ENCODE results near the gene PRKCE. TPM values are rescaled to one million over a fixed set of nuclear protein-coding genes. Genes with fewer than 3 reads are reported as not detected.

Gene PRKCE
- total RNA-seq, 2 donors from 2014 or later: 6.3 to 30.1 TPM

DNA sequence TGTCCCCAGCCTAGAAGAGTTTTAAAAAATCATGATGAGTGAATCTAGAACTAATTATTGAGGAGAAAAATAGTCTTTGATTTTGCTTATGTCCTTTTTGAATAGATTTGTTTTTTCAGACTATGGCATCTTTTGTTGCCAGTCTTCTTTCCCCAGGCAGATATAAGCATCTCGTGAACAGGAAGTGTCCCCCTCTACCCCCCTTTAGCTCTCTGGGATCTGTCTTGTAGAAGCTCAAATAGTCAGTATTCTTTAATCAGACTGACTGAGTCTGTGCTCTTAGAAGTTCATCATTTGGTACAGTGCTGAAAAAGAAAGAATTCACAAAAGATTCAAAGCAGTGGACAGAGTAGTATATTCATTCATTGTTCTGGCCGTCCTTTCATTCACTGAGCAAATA, 10.4 kb downstream of the PRKCE start:
- H3K4me3 Mint-ChIP-seq: no peak overlapping the region
- peaks cover 3 to 9% of the 10 kb centered on the region in 2 donors for H3K4me1 Mint-ChIP-seq (ENCODE audit: low read depth in 2 of 2)
- no peaks in the 10 kb centered on the region for H3K9me3 Mint-ChIP-seq
- no peak overlapping the region for H3K27ac Mint-ChIP-seq
- DNase-seq (ENCODE audit: low spot score) (no peak), ATAC-seq (no peak)
- no peaks in the 10 kb centered on the region for H3K27me3 Mint-ChIP-seq
- no peaks in the 10 kb centered on the region for H3K36me3 Mint-ChIP-seq

DNA sequence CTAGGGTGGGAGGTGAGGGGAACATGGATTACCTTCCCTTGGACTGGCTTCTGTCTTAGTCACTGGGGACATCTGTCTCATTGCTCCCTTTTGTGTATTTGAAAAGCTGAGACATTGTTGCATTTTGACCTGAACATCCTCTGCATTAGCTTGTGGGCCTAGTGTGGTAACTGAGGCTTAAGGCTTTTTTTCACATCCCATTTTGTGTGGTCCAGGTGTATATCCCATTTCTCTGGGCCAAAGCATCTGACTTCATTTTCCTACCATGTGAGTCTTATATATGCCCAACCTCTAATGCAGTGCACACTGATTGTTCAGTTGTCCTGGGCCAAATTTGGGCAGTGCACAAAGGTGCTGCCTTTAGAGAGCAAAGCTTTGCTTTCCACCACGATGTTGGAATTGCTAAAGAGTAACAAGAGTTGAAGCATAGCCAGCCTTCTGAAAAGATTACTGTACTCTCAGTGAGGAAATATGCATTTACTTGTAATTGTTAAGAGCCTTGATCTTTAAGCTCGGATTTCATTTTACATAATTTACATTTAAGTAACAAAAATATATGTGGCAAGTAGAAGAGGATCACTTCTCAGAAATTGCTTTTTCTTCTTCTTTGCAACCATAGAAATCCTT, 13.3 kb downstream of the PRKCE start:
- ATAC-seq: no peak
- Mint-ChIP-seq H3K27me3 (no peaks in the 10 kb centered on the region), H3K9me3 (no peaks in the 10 kb centered on the region), H3K4me1 (ENCODE audit: low read depth in 2 of 2) (peaks cover 2 to 11% of the 10 kb centered on the region in 2 donors), H3K36me3 (no peaks in the 10 kb centered on the region), H3K27ac (no peak overlapping the region), H3K4me3 (no peak overlapping the region)
- no peak for DNase-seq (ENCODE audit: low spot score)

- H3K36me3 Mint-ChIP-seq: no peaks in the 10 kb centered on the region
- no peak overlapping the region for H3K4me3 Mint-ChIP-seq
- H3K27me3 Mint-ChIP-seq: no peaks in the 10 kb centered on the region
- ATAC-seq: no peak
- DNase-seq (ENCODE audit: low spot score): no peak
- H3K27ac Mint-ChIP-seq: no peak overlapping the region
- no peaks in the 10 kb centered on the region for H3K9me3 Mint-ChIP-seq
- peaks cover 6 to 9% of the 10 kb centered on the region in 2 donors for H3K4me1 Mint-ChIP-seq (ENCODE audit: low read depth in 2 of 2)
Observed at GRCh38 chr2:45668509-45668908, 17.0 kb downstream of the PRKCE start.

- no peak overlapping the region for H3K4me3 Mint-ChIP-seq
- H3K9me3 Mint-ChIP-seq: no peaks in the 10 kb centered on the region
- no peak for ATAC-seq
- no peak for DNase-seq (ENCODE audit: low spot score)
- H3K27ac Mint-ChIP-seq: no peak overlapping the region
- no peaks in the 10 kb centered on the region for H3K27me3 Mint-ChIP-seq
- H3K4me1 Mint-ChIP-seq (ENCODE audit: low read depth in 2 of 2): peaks cover 6 to 9% of the 10 kb centered on the region in 2 donors
- H3K36me3 Mint-ChIP-seq: no peaks in the 10 kb centered on the region
Observed at GRCh38 chr2:45669032-45669486, 17.6 kb downstream of the PRKCE start.

DNA sequence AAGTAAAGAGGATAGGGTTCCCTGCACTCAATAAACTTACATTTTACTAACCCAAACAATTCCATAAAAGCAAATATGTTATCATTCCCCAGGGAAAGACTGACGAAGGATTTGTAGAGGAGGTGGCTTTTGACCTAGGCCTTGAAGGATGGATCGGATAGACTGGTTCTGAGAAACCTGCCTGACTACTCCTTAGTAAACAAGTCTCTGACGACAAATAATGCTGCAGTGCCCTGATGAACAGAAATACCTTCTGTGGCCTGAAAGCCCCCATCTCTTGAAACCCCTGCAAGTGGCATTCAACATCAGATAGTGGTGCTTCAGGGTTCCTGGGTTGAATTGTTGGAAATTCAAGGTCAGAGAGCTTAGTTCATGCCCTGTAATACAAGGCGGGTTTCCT, 19.2 kb downstream of the PRKCE start:
- ATAC-seq (no peak), DNase-seq (ENCODE audit: low spot score) (no peak)
- Mint-ChIP-seq H3K4me3 (no peak overlapping the region), H3K27ac (no peak overlapping the region), H3K27me3 (no peaks in the 10 kb centered on the region), H3K4me1 (ENCODE audit: low read depth in 2 of 2) (peaks cover 6 to 9% of the 10 kb centered on the region in 2 donors), H3K36me3 (no peaks in the 10 kb centered on the region), H3K9me3 (no peaks in the 10 kb centered on the region)

DNA sequence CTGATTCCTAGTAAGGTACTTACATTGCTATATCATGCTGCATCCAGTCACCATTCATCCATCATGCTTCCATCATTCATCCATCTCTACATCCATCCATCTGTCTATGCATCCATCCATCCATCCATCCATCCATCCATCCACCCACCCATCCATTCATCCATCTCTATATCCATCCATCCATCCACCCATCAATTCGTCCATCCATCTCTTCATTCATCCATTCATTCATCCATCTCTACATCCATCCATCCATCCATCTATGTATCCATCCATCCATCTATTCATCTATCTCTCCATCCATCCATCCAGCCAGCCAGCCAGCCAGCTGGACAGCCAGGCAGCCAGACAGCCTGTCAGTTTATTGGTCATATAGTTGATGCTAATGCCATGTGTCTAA, 20.7 kb downstream of the PRKCE start:
- Mint-ChIP-seq H3K9me3 (no peaks in the 10 kb centered on the region), H3K27me3 (no peaks in the 10 kb centered on the region), H3K36me3 (no peaks in the 10 kb centered on the region), H3K27ac (no peak overlapping the region), H3K4me1 (ENCODE audit: low read depth in 2 of 2) (peaks cover 6 to 9% of the 10 kb centered on the region in 2 donors), H3K4me3 (no peak overlapping the region)
- no peak for DNase-seq (ENCODE audit: low spot score)
- no peak for ATAC-seq

DNA sequence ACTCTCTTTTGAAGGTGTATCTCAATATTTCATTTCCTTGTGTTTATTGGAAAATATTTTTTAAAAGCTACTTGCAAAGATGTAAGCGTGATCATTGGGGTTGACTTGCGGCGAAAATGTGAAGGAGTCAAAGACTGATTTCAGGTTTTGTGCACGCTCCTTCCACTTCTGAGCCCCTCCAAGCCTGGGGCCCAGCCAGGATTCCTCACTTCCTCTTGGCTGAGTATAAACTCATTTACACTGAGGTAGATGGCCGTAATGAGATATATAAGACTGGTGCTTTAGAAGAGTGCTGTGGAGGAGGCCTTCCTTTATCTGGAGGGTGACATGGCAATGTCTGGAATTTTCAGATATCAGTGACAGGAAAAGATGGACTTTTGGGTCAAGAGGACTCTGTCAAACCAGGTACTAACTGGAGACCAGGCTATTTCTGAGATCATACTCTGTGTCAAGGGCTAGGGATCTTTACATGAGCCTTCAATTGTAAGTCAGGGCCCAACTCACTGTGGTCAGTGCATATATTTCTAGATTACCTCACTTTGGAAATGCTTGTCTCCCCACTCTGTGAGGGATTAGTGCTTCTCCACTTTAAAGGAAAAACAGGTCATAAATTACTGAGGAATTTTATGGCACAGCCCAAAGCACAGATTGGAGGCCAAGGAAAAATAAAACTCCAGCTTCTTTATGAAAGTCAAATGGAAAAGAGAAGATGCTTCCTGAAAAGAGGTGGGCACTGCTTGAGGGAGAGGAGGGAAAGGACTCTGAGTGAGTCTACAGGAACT, 22.8 kb downstream of the PRKCE start:
- peaks cover 0 to 6% of the 10 kb centered on the region in 2 donors for H3K4me1 Mint-ChIP-seq (ENCODE audit: low read depth in 2 of 2)

GRCh38 chr2:45675263-45675812, 23.9 kb downstream of the PRKCE start:
- no peaks in the 10 kb centered on the region for H3K27me3 Mint-ChIP-seq
- H3K4me3 Mint-ChIP-seq: no peak overlapping the region
- ATAC-seq (no peak), DNase-seq (ENCODE audit: low spot score) (no peak)
- H3K4me1 Mint-ChIP-seq (ENCODE audit: low read depth in 2 of 2): peaks cover 0 to 6% of the 10 kb centered on the region in 2 donors
- no peaks in the 10 kb centered on the region for H3K36me3 Mint-ChIP-seq
- no peak overlapping the region for H3K27ac Mint-ChIP-seq
- no peaks in the 10 kb centered on the region for H3K9me3 Mint-ChIP-seq

More for the DNA sequence above, 22.8 kb downstream of the PRKCE start:
- Mint-ChIP-seq H3K27me3 (no peaks in the 10 kb centered on the region), H3K4me3 (no peak overlapping the region), H3K27ac (no peak overlapping the region), H3K36me3 (no peaks in the 10 kb centered on the region), H3K9me3 (no peaks in the 10 kb centered on the region)
- DNase-seq (ENCODE audit: low spot score) (no peak), ATAC-seq (no peak)

GRCh38 chr2:45676088-45676487, 24.6 kb downstream of the PRKCE start:
- ATAC-seq: no peak
- no peaks in the 10 kb centered on the region for H3K36me3 Mint-ChIP-seq
- H3K27ac Mint-ChIP-seq: no peak overlapping the region

GRCh38 chr2:45678791-45679348, 27.4 kb downstream of the PRKCE start:
- Mint-ChIP-seq H3K36me3 (no peaks in the 10 kb centered on the region), H3K4me3 (no peak overlapping the region), H3K27ac (no peak overlapping the region), H3K9me3 (no peaks in the 10 kb centered on the region), H3K4me1 (ENCODE audit: low read depth in 2 of 2) (peaks cover 18 to 19% of the 10 kb centered on the region in 2 donors), H3K27me3 (no peaks in the 10 kb centered on the region)
- no peak for DNase-seq (ENCODE audit: low spot score)
- no peak for ATAC-seq

More at GRCh38 chr2:45676088-45676487, 24.6 kb downstream of the PRKCE start:
- peaks cover 0 to 6% of the 10 kb centered on the region in 2 donors for H3K4me1 Mint-ChIP-seq (ENCODE audit: low read depth in 2 of 2)
- no peaks in the 10 kb centered on the region for H3K27me3 Mint-ChIP-seq
- DNase-seq (ENCODE audit: low spot score): no peak
- H3K4me3 Mint-ChIP-seq: no peak overlapping the region
- no peaks in the 10 kb centered on the region for H3K9me3 Mint-ChIP-seq

DNA sequence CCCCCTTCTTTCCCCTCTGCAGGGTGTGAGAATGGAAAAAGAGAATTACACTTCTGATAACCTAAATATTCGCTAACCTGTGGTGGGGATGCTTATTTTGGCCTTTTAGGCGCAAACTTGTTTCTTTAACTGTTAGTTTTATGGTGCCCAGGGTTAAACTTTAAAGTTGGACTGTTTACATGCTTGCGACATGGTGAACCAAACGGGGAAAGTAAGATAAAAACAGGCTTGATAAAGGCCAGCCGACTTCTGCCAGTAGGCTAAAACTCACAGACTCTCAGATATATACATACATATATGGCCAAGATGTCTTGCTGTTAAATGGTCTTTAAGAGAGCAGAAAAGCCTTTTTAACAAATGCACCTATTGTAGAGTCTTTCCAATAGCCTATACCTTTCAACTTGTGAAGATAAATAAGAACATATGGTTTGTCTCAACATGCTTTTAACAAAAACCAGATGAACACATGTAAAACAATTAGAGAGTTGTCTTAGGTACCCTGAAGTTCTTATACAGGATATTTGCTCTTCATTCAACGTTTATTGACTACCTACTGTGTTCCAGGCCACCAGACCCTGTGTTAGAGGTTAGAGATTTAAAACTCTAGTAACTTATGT, 29.0 kb downstream of the PRKCE start:
- Mint-ChIP-seq H3K4me1 (ENCODE audit: low read depth in 2 of 2) (peaks cover 22% of the 10 kb centered on the region in 2 donors), H3K27me3 (no peaks in the 10 kb centered on the region)

DNA sequence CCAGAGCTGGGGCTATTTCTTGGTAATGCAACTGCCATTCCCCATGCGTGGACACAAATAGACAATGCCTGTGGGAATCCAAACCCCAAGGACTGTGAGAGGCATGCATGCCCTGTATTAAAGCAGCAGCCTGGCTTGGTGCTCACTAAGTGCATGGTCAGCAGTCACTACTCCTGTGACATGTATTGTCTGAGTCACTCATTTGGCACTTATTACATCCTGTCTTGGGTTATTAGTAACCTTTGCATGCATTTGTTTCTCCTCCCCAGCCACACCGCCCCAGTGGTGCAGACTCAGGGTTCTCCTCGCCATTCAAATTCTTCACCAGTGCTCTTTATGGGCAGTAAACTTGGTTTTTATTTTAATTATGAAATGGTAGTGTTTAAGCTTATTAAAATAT, 30.2 kb downstream of the PRKCE start:
- H3K27ac Mint-ChIP-seq: no peak overlapping the region
- H3K36me3 Mint-ChIP-seq: no peaks in the 10 kb centered on the region
- DNase-seq (ENCODE audit: low spot score) (no peak), ATAC-seq (peak; percentile 73 to 82)
- H3K27me3 Mint-ChIP-seq: no peaks in the 10 kb centered on the region
- H3K4me3 Mint-ChIP-seq: no peak overlapping the region
- H3K4me1 Mint-ChIP-seq (ENCODE audit: low read depth in 2 of 2): peaks cover 22% of the 10 kb centered on the region in 2 donors
- H3K9me3 Mint-ChIP-seq: no peaks in the 10 kb centered on the region

More for the DNA sequence above, 29.0 kb downstream of the PRKCE start:
- no peak for DNase-seq (ENCODE audit: low spot score)
- H3K27ac Mint-ChIP-seq: no peak overlapping the region
- no peak for ATAC-seq
- H3K9me3 Mint-ChIP-seq: no peaks in the 10 kb centered on the region
- no peak overlapping the region for H3K4me3 Mint-ChIP-seq
- no peaks in the 10 kb centered on the region for H3K36me3 Mint-ChIP-seq

- no peak overlapping the region for H3K4me3 Mint-ChIP-seq
- H3K9me3 Mint-ChIP-seq: no peaks in the 10 kb centered on the region
- no peaks in the 10 kb centered on the region for H3K36me3 Mint-ChIP-seq
- no peak for DNase-seq (ENCODE audit: low spot score)
- no peaks in the 10 kb centered on the region for H3K27me3 Mint-ChIP-seq
- no peak for ATAC-seq
- no peak overlapping the region for H3K27ac Mint-ChIP-seq
- peaks cover 22% of the 10 kb centered on the region in 2 donors for H3K4me1 Mint-ChIP-seq (ENCODE audit: low read depth in 2 of 2)
Observed at GRCh38 chr2:45683292-45683691, 31.8 kb downstream of the PRKCE start.
